Measurements from ENCODE around the gene F2RL3.
"Not testable (repeated sequence)": the region's sequence is repeated elsewhere in the genome, so short reads cannot be mapped to it uniquely, and the experiment has no call there.

Gene F2RL3

GRCh38 chr19:16869331-16869972 lies 19.3 kb upstream of the F2RL3 start (continued):
- no peak for TF ChIP-seq ARNTL (CRISPR knock-in tag; IDR thresholded peaks at IDR 0.05; ENCODE audit: borderline replicate concordance, low read depth)
- no peak for TF ChIP-seq ZNF8 (CRISPR knock-in tag; IDR thresholded peaks at IDR 0.05)
- TF ChIP-seq POU6F1 (CRISPR knock-in tag; IDR thresholded peaks at IDR 0.05; ENCODE audit: borderline replicate concordance, low read depth), result no peak
- no peak for TF ChIP-seq ZNF565 (CRISPR knock-in tag; conservative IDR thresholded peaks at IDR 0.05; ENCODE audit: low read depth)
- no peak for TF ChIP-seq TCF4 (CRISPR knock-in tag; IDR thresholded peaks at IDR 0.05; ENCODE audit: borderline replicate concordance)
- TF ChIP-seq ESRRG (CRISPR knock-in tag; IDR thresholded peaks at IDR 0.05), result no peak

- no peak for ATAC-seq
- TF ChIP-seq OSR1 (CRISPR knock-in tag; IDR thresholded peaks at IDR 0.05), result no peak
Observed at GRCh38 chr19:16871871-16872270, 16.9 kb upstream of the F2RL3 start.

DNA sequence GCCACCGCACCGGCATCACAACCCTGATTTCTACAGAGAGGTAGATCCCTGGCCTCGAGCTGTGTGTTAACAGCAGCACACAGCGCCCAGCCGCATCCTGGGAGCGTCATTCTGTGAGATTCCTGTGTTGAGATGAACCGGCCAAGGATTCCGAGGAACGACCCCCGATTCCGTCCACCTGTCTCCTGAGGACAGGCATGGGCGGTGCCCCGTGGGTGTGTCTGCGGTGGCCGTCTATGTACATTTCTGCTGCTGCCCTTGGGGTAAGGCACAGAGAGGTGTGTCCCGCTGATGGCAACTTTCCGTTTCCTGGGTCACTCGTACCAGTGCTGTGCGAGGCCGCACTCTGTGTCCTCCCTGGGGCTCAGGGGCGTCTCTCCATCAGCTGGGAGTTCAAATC lies 16.1 kb upstream of the F2RL3 start:
- no peak for TF ChIP-seq OSR1 (CRISPR knock-in tag; IDR thresholded peaks at IDR 0.05)
- no peak for TF ChIP-seq ESRRG (CRISPR knock-in tag; IDR thresholded peaks at IDR 0.05)
- no peak for TF ChIP-seq TOX (CRISPR knock-in tag; IDR thresholded peaks at IDR 0.05; ENCODE audit: borderline replicate concordance)
- ATAC-seq, result no peak

DNA sequence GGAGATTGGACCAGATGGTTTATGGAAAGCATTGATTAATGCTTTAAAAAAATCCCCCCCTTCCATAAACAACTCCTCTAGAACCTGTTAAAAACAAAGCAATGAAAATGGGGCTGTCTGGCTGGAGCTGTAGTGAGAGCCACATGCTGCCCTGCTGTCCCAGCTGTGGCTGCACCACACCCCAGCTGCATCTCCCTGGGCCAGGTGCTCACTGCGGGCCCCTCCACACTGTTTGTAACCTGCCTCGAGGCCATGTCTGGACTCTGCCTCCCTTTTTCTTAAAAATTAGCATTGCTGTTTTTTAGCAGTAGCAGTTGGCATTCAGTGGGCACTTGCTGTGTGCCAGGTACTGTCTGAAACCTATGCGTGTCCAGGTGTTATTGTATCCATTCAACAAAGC lies 15.2 kb upstream of the F2RL3 start:
- TF ChIP-seq BACH2 (CRISPR knock-in tag; IDR thresholded peaks at IDR 0.05; ENCODE audit: borderline replicate concordance) (no peak), OSR1 (CRISPR knock-in tag; IDR thresholded peaks at IDR 0.05) (no peak), TCF4 (CRISPR knock-in tag; IDR thresholded peaks at IDR 0.05; ENCODE audit: borderline replicate concordance) (no peak), TOX (CRISPR knock-in tag; IDR thresholded peaks at IDR 0.05; ENCODE audit: borderline replicate concordance) (no peak), PPARA (CRISPR knock-in tag; IDR thresholded peaks at IDR 0.05; ENCODE audit: borderline replicate concordance) (no peak), GLIS3 (CRISPR knock-in tag; IDR thresholded peaks at IDR 0.05) (no peak), ARNTL (CRISPR knock-in tag; IDR thresholded peaks at IDR 0.05; ENCODE audit: borderline replicate concordance, low read depth) (no peak), ZFP3 (CRISPR knock-in tag; IDR thresholded peaks at IDR 0.05) (no peak), ZNF565 (CRISPR knock-in tag; conservative IDR thresholded peaks at IDR 0.05; ENCODE audit: low read depth) (no peak), RARB (CRISPR knock-in tag; IDR thresholded peaks at IDR 0.05) (no peak), ZFP30 (CRISPR knock-in tag; IDR thresholded peaks at IDR 0.05) (no peak), SNAI2 (CRISPR knock-in tag; IDR thresholded peaks at IDR 0.05) (no peak), CSDC2 (CRISPR knock-in tag; IDR thresholded peaks at IDR 0.05) (no peak), ISL1 (CRISPR knock-in tag; IDR thresholded peaks at IDR 0.05) (no peak)
- no peak for ATAC-seq

- no peak for ATAC-seq
- TF ChIP-seq TCF4 (CRISPR knock-in tag; IDR thresholded peaks at IDR 0.05; ENCODE audit: borderline replicate concordance), result no peak
Observed at GRCh38 chr19:16874250-16874977, 14.4 kb upstream of the F2RL3 start.

GRCh38 chr19:16874978-16875299 lies 13.9 kb upstream of the F2RL3 start:
- not testable (repeated sequence) for ATAC-seq

GRCh38 chr19:16875584-16876555 lies 12.9 kb upstream of the F2RL3 start:
- no peak for ATAC-seq
- TF ChIP-seq CREB5 (CRISPR knock-in tag; IDR thresholded peaks at IDR 0.05; ENCODE audit: low read depth) (no peak), POU6F1 (CRISPR knock-in tag; IDR thresholded peaks at IDR 0.05; ENCODE audit: borderline replicate concordance, low read depth) (no peak), ESRRG (CRISPR knock-in tag; IDR thresholded peaks at IDR 0.05) (no peak), ISL1 (CRISPR knock-in tag; IDR thresholded peaks at IDR 0.05) (no peak), ZNF8 (CRISPR knock-in tag; IDR thresholded peaks at IDR 0.05) (no peak), TCF4 (CRISPR knock-in tag; IDR thresholded peaks at IDR 0.05; ENCODE audit: borderline replicate concordance) (no peak), OSR1 (CRISPR knock-in tag; IDR thresholded peaks at IDR 0.05) (no peak), GLIS3 (CRISPR knock-in tag; IDR thresholded peaks at IDR 0.05) (no peak), TOX (CRISPR knock-in tag; IDR thresholded peaks at IDR 0.05; ENCODE audit: borderline replicate concordance) (no peak), ZNF70 (CRISPR knock-in tag; IDR thresholded peaks at IDR 0.05) (no peak), CSDC2 (CRISPR knock-in tag; IDR thresholded peaks at IDR 0.05) (no peak), ZNF565 (CRISPR knock-in tag; conservative IDR thresholded peaks at IDR 0.05; ENCODE audit: low read depth) (no peak), ARNTL (CRISPR knock-in tag; IDR thresholded peaks at IDR 0.05; ENCODE audit: borderline replicate concordance, low read depth) (no peak), ZFP30 (CRISPR knock-in tag; IDR thresholded peaks at IDR 0.05) (no peak), ZFP3 (CRISPR knock-in tag; IDR thresholded peaks at IDR 0.05) (no peak), SNAI2 (CRISPR knock-in tag; IDR thresholded peaks at IDR 0.05) (no peak)
- TF ChIP-seq, protein P1, sequence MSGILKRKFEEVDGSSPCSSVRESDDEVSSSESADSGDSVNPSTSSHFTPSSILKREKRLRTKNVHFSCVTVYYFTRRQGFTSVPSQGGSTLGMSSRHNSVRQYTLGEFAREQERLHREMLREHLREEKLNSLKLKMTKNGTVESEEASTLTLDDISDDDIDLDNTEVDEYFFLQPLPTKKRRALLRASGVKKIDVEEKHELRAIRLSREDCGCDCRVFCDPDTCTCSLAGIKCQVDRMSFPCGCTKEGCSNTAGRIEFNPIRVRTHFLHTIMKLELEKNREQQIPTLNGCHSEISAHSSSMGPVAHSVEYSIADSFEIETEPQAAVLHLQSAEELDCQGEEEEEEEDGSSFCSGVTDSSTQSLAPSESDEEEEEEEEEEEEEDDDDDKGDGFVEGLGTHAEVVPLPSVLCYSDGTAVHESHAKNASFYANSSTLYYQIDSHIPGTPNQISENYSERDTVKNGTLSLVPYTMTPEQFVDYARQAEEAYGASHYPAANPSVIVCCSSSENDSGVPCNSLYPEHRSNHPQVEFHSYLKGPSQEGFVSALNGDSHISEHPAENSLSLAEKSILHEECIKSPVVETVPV (CRISPR knock-in tag; IDR thresholded peaks at IDR 0.05), result no peak

Data from SK-N-SH treated with all-trans-retinoic acid at 6 μM for 48 hours (cell line).